DND-41 (cell line): ENCODE data around the gene ALAS2.

Experiments
- ATAC-seq: fragments of 200-7000 bp; cut with Tn5 transposase; 3 replicates; pipeline ENCODE4 v1.9.1; 2021; ENCODE audit warnings: low read depth; ENCODE audit not compliant: insufficient read depth
- DNase-seq: peaks from one replicate; pipeline ENCODE4 v3.0.0-alpha.2; 2020
- H2AFZ ChIP-seq: 2 replicates; pipeline ENCODE4 v1.6.0; 2012; ENCODE audit warnings: low read depth, low read length
- H3K27ac ChIP-seq: 2 replicates; pipeline ENCODE4 v1.5.1; 2012; ENCODE audit warnings: low read length, inconsistent platforms
- H3K27me3 ChIP-seq: fragments of 200-600 bp; sonication (generic); 2 replicates; pipeline ENCODE4 v1.6.0; 2012; ENCODE audit warnings: low read length, mild to moderate bottlenecking, inconsistent platforms; ENCODE audit not compliant: insufficient read depth, poor library complexity
- H3K36me3 ChIP-seq: 2 replicates; pipeline ENCODE4 v1.5.1; 2012; ENCODE audit warnings: low read length, inconsistent platforms; ENCODE audit not compliant: insufficient read depth
- H3K4me1 ChIP-seq: 2 replicates; pipeline ENCODE4 v1.5.1; 2012; ENCODE audit warnings: mild to moderate bottlenecking, low read length; ENCODE audit not compliant: insufficient read depth
- H3K4me2 ChIP-seq: 2 replicates; pipeline ENCODE4 v1.6.0; 2012; ENCODE audit warnings: mild to moderate bottlenecking, moderate library complexity, low read length, inconsistent platforms; ENCODE audit not compliant: insufficient read depth
- H3K4me3 ChIP-seq, 2 experiments: fragments of 200-600 bp in 1 of 2; shearing (Covaris generic) in 1 of 2; 2 replicates each; pipeline ENCODE4 v1.5.1; 2012 to 2016; ENCODE audit warnings: inconsistent platforms in 2 of 2, low read length in 2 of 2, mild to moderate bottlenecking in 2 of 2, low read depth in 1 of 2, moderate library complexity in 1 of 2
- H3K79me2 ChIP-seq: 2 replicates; pipeline ENCODE4 v1.6.0; 2012; ENCODE audit warnings: low read length, inconsistent platforms; ENCODE audit not compliant: insufficient read depth
- H3K9ac ChIP-seq: 2 replicates; pipeline ENCODE4 v1.6.0; 2012; ENCODE audit warnings: low read depth, mild to moderate bottlenecking, inconsistent platforms, low read length, moderate library complexity
- H3K9me3 ChIP-seq: 2 replicates; pipeline ENCODE4 v1.5.1; 2012; ENCODE audit warnings: low read length, moderate library complexity, mild to moderate bottlenecking, inconsistent platforms; ENCODE audit not compliant: insufficient read depth, severe bottlenecking
- H4K20me1 ChIP-seq: 2 replicates; pipeline ENCODE4 v1.6.0; 2012; ENCODE audit warnings: low read length; ENCODE audit not compliant: insufficient read depth
- CTCF ChIP-seq: IDR thresholded peaks from 2 replicates; pipeline ENCODE4 v1.5.1; 2012; ENCODE audit warnings: borderline replicate concordance, low read length, moderate library complexity, mild to moderate bottlenecking; ENCODE audit not compliant: poor library complexity, severe bottlenecking; ENCODE audit errors: extremely low read depth
- EZH2 ChIP-seq: IDR thresholded peaks from 3 replicates; pipeline ENCODE4 v1.6.1; 2012; ENCODE audit warnings: borderline replicate concordance, low read depth, mild to moderate bottlenecking, moderate library complexity, low read length, inconsistent platforms; ENCODE audit not compliant: severe bottlenecking

ALAS2 gene

GRCh38 chrX:55028040-55028439 lies 2.7 kb downstream of the ALAS2 start:
- DNase-seq (no peak), ATAC-seq (no peak)
- H3K79me2 ChIP-seq: no peaks in the 10 kb centered on the region
- H3K4me3 ChIP-seq: no peak overlapping the region
- no peak for TF ChIP-seq CTCF
- TF ChIP-seq EZH2: no peak
- H3K27me3 ChIP-seq: no peaks in the 10 kb centered on the region
- H3K4me2 ChIP-seq: no peak overlapping the region
- no peaks in the 10 kb centered on the region for H3K4me1 ChIP-seq
- H3K36me3 ChIP-seq: no peaks in the 10 kb centered on the region
- H4K20me1 ChIP-seq: no peaks in the 10 kb centered on the region
- H3K9me3 ChIP-seq: no peaks in the 10 kb centered on the region
- no peak overlapping the region for H2AFZ ChIP-seq
- no peak overlapping the region for H3K27ac ChIP-seq
- no peak overlapping the region for H3K9ac ChIP-seq

GRCh38 chrX:55026840-55027239 lies 3.9 kb downstream of the ALAS2 start:
- H3K36me3 ChIP-seq: no peaks in the 10 kb centered on the region
- no peak overlapping the region for H3K9ac ChIP-seq
- ATAC-seq (no peak), DNase-seq (no peak)
- no peak overlapping the region for H3K4me2 ChIP-seq
- H3K4me1 ChIP-seq: no peaks in the 10 kb centered on the region
- TF ChIP-seq CTCF (no peak), EZH2 (no peak)
- H3K79me2 ChIP-seq: no peaks in the 10 kb centered on the region
- no peak overlapping the region for H3K4me3 ChIP-seq
- H3K27ac ChIP-seq: no peak overlapping the region
- H3K9me3 ChIP-seq: no peaks in the 10 kb centered on the region
- H4K20me1 ChIP-seq: no peaks in the 10 kb centered on the region
- no peak overlapping the region for H2AFZ ChIP-seq
- no peaks in the 10 kb centered on the region for H3K27me3 ChIP-seq

GRCh38 chrX:55026143-55026542 lies 4.6 kb downstream of the ALAS2 start:
- Histone ChIP-seq H4K20me1 (no peaks in the 10 kb centered on the region), H3K4me1 (no peaks in the 10 kb centered on the region), H3K36me3 (no peaks in the 10 kb centered on the region), H3K27ac (no peak overlapping the region), H3K9me3 (no peaks in the 10 kb centered on the region), H3K4me2 (no peak overlapping the region), H3K9ac (no peak overlapping the region), H3K79me2 (no peaks in the 10 kb centered on the region), H2AFZ (no peak overlapping the region), H3K4me3 (no peak overlapping the region), H3K27me3 (no peaks in the 10 kb centered on the region)
- DNase-seq (no peak), ATAC-seq (no peak)
- TF ChIP-seq CTCF (no peak), EZH2 (no peak)

- Histone ChIP-seq H3K4me3 (no peak overlapping the region), H3K9me3 (no peaks in the 10 kb centered on the region), H3K9ac (no peak overlapping the region), H3K4me1 (no peaks in the 10 kb centered on the region), H3K27me3 (no peaks in the 10 kb centered on the region), H3K79me2 (no peaks in the 10 kb centered on the region), H3K27ac (no peak overlapping the region), H2AFZ (no peak overlapping the region), H3K4me2 (no peak overlapping the region), H3K36me3 (no peaks in the 10 kb centered on the region), H4K20me1 (no peaks in the 10 kb centered on the region)
- TF ChIP-seq EZH2: no peak
- no peak for TF ChIP-seq CTCF
- no peak for DNase-seq
- no peak for ATAC-seq
Observed at GRCh38 chrX:55014897-55015299, 15.9 kb downstream of the ALAS2 start.
